ENCODE measurements around the gene TAP1. TPM values are rescaled to one million over a fixed set of nuclear protein-coding genes. Genes with fewer than 3 reads are reported as not detected.

The TAP1 gene
- total RNA-seq: 70.5 and 122 TPM in 2 replicates

- DNase-seq (ENCODE audit: low read depth): peak; percentile 96
- H3K4me3 ChIP-seq (ENCODE audit: low read depth, low read length): peak within 1 kb of the TSS; percentile 95
- peak; percentile 77 for TF ChIP-seq CTCF (IDR thresholded peaks at IDR 0.05; ENCODE audit: insufficient read depth, low read depth, low read length)
These were observed at the start of gene TAP1, which contains the start of gene PSMB9 for GRCh38 chr6:32853541-32854375. TSS of gene TAP1 (minus strand) at chr6:32853704. CDS start at chr6:32853636, 68 bp downstream. TSS of gene PSMB9 (plus strand) at chr6:32854192. CDS start at chr6:32854230, 38 bp downstream.

- peak overlapping the region; percentile 84 for H3K4me3 ChIP-seq (ENCODE audit: low read depth, low read length)
- no peak for DNase-seq (ENCODE audit: low read depth)
- TF ChIP-seq CTCF (IDR thresholded peaks at IDR 0.05; ENCODE audit: insufficient read depth, low read depth, low read length): no peak
These were observed 41.5 kb upstream of the TAP1 start for GRCh38 chr6:32895006-32895345.

- H3K4me3 ChIP-seq (ENCODE audit: low read depth, low read length): peak overlapping the region; percentile 84
- DNase-seq (ENCODE audit: low read depth): peak; percentile 93
- no peak for TF ChIP-seq CTCF (IDR thresholded peaks at IDR 0.05; ENCODE audit: insufficient read depth, low read depth, low read length)
These were observed 40.8 kb upstream of the TAP1 start for GRCh38 chr6:32894085-32895005.

- TF ChIP-seq CTCF (IDR thresholded peaks at IDR 0.05; ENCODE audit: insufficient read depth, low read depth, low read length): no peak
- no peak overlapping the region for H3K4me3 ChIP-seq (ENCODE audit: low read depth, low read length)
- DNase-seq (ENCODE audit: low read depth): no peak
These were observed 37.3 kb upstream of the TAP1 start for GRCh38 chr6:32890831-32891230.

GRCh38 chr6:32889533-32889932 is 36.0 kb upstream of the TAP1 start:
- DNase-seq (ENCODE audit: low read depth): no peak
- no peak for TF ChIP-seq CTCF (IDR thresholded peaks at IDR 0.05; ENCODE audit: insufficient read depth, low read depth, low read length)
- H3K4me3 ChIP-seq (ENCODE audit: low read depth, low read length): no peak overlapping the region

GRCh38 chr6:32888576-32888975 is 35.1 kb upstream of the TAP1 start:
- no peak overlapping the region for H3K4me3 ChIP-seq (ENCODE audit: low read depth, low read length)
- TF ChIP-seq CTCF (IDR thresholded peaks at IDR 0.05; ENCODE audit: insufficient read depth, low read depth, low read length): no peak
- DNase-seq (ENCODE audit: low read depth): no peak
